HG02610 (cell line): ENCODE results near the gene NTSR1.
A peak's percentile ranks its signal among the peaks of the same experiment; 100 is the strongest.

Source experiments
- ATAC-seq: cut with Tn5 transposase; IDR thresholded peaks from one replicate; pipeline ENCODE4 v1.9.1; 2021; ENCODE audit warnings: mild to moderate bottlenecking, moderate library complexity; ENCODE audit not compliant: unreplicated experiment

Gene NTSR1

GRCh38 chr20:62737271-62737811, 28.7 kb downstream of the NTSR1 start:
- ATAC-seq = no peak

DNA sequence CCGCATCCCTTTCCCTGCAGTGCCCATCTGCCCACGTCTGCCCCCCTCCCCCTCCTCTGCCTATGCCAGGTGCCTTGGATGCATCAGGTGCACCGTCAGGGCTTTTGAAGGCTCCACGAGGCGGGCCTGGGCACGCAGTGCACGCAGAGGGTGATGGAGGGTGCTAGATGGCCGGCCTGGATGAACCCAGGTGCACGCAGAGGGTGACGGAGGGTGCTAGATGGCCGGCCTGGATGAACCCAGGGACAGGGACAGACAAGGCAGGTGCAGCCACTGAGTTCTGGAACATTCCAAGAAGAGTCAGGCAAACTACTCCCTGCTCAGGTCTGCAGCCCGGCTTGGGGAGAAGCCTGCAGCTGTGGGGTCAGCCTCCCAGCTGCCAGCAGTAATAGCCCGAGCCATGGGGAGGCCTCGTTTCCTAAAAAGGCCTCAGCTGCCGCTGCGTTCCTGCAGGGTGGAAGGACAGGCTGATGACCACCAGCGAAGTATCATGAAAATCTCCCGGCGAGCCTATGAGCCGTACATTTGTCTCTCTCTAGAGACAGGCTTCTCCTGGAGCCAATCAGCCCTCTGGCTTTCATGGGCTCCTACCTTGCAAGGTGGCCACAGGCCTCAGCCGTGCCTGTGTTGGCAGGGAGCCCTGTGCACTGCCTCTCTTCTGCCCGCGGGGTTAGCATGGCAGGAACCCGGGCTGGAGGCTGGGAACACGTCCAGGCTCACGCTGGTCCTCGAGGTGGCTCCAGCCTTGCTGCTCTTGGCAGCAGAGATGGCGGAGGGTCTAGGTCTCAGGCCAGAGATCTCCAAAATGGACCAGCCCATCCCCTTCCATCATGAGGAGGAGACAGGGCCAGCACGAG, 29.6 kb downstream of the NTSR1 start:
- ATAC-seq = no peak

DNA sequence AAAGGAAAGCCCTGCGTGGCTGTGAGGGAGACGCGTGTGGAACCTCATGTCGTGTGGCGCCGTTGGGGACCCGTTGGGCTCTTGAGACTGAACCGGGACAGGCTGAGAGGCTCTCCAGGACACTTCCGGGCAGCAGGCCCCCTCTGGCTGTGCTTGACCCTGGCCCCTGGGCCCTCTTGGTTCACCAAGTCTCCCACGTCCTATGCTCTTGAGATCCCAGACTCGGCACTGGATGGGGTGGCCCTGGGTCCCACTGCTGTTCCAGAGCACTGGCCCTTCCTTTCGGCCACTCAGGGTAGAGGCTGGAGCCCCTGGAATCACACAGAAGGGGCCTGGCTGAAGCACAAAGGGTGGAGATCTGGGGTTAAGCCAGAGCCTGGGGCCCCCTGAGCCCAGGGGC, 30.4 kb downstream of the NTSR1 start:
- no peak for ATAC-seq

- ATAC-seq = no peak
These were observed 31.1 kb downstream of the NTSR1 start for GRCh38 chr20:62739581-62740285.

- ATAC-seq = peak; percentile 73
These were observed 31.9 kb downstream of the NTSR1 start for GRCh38 chr20:62740286-62741141.

DNA sequence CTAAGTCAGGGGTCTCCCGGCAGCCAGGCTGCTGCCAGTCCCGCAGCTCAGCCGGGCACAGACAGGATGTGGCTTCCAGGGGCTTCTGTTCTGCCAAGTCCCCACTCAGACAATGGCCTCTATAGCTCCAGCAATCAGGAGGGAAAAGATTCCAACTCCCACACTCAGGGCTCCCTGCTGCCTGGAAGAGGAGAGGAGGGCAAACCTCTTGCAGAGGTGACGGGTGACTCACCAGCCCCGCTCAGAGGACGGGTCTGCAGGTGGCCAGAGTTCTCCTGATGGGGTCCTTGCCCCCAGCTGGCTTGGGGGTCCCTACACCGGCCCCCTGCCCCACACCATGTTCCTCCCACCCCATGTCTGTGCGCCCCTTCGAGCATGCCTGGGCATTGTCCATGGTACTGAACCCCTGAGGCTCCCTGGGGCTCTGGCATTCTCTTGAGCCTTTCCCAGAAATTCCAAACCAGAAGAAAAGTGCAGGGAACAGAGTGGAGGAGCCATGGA, 32.6 kb downstream of the NTSR1 start:
- no peak for ATAC-seq

- no peak for ATAC-seq
These were observed 33.3 kb downstream of the NTSR1 start for GRCh38 chr20:62741701-62742491.

DNA sequence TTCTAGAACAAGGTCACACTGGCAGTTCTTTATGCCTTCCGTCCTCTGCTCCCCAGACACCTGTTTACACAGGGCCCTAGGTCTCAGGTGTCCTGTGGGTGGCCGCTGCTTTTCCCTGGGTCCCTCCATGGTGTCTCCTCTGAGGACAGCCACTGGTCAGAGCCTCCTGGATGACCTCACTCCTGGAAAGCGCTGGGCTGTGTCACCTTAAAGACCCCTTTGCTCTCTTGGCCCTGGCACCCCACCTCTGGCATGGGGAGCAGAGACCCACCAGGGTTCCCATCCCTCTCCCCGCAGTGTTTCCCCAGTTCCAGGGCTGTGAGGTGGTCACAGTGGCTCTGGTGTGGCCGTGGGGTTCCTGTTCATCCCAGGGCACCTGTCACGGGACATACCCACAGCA, 33.9 kb downstream of the NTSR1 start:
- ATAC-seq = no peak

DNA sequence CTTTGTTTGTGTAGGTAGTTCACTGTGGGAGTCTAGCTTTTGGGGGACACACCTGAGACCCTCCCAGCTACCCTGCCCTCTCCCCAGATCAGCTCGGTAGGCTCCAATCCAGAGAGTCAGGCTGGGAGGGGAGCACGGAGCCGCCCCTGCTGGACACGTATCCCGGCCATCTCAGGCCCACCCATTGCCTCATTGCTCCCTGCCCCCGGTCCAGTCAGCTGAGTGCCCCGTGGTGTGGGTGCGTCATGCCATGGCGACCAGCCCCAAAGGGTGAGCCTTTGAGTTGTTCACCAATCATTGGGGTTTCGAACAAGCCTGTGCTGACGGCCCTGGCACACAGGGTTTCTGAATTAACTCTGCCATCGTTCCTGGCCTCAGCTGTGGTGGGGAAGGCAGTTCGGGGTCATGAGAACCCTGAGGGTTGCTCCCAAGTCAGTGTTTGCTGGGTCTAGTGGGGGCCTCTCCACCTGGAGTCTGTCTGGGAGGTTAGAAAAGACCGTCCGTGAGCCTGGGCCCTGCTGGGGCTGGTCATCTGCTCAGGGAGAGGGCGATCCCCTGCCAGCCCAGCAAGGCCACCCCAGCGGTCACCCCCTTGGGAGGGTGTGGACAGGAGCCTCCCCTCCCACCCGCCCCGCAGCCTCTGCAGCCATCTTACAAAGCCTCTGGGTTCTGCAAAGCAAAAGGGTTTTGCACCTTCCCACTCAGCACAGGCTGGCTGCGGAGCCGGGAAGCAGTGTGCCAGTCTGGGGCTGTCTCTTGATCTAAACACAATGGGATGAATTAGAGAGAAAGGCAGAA, 34.5 kb downstream of the NTSR1 start:
- ATAC-seq = no peak

DNA sequence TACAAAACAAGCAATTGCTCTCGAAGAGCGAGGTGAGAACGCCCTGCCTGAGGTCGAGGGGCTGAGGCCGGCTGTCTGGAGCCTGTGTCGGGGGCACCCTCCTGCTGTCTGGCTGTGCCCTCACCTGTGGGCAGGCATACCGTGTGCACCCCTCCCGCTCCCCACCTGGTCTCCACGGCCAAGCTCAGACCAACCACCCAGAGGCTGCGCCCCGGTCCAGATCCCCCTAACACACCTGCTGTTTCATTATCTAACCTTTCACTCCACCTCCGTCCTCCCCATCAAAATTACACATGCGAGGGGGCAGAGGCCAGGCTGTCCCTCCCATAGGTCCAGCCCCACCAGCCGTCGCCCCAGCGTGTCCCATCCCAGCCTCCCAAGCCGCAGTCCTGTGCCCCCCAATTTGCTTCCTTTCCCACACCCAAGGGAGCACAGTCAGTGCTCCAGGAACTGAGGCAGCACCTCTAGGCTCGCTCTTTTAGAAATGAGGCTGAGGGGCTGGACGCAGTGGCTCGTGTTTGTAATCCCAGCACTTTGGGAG, 35.2 kb downstream of the NTSR1 start:
- ATAC-seq = no peak

GRCh38 chr20:62744741-62745191, 36.1 kb downstream of the NTSR1 start:
- ATAC-seq = no peak

GRCh38 chr20:62745279-62745951, 36.8 kb downstream of the NTSR1 start:
- ATAC-seq = no peak

GRCh38 chr20:62745952-62746288, 37.3 kb downstream of the NTSR1 start:
- ATAC-seq = no peak

DNA sequence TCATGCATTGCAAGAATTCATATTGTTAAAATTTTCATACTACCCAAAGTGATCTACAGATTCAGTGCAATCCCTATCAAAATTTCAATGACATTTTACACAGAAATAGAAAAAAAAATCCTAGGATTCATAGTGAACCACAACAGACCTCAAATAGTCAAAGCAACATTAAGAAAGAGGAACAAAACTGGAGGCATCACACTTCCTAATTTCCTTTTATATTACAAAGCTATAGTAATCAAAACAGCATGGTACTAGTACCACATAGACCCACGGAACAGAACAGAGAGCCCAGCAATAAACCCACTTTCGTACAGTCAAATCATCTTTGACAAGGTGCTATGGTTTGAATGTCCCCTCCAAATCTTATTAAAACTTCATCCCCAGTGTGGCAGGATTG, 39.7 kb downstream of the NTSR1 start:
- ATAC-seq = no peak

DNA sequence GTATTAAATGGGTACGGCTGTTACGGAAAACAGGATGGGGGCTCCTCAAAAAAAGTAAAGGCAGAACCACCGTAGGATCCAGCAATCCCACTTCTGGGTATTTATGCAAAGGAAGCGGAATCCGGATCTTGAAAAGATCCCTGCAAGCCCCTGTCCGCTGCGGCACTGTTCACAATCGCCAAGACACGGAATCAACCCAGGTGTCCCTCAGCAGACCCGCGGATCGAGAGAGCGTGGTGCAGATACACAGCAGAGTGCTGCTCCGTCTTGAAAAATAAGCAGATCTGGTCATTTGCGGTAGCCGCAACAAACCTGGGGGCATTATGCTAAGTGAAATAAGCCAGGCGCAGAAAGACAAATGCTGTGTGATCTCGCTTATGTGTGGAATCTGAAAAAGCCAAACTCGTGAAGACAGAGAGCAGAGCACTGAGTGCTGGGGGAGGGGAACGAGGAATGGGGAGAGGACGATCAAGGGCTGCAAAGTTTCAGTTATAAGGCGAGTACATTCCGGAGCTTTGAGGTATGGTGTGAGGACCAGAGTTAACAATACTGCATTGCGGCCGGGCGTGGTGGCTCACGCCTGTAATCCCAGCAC, 41.3 kb downstream of the NTSR1 start:
- no peak for ATAC-seq

GRCh38 chr20:62751551-62752150, 43.0 kb downstream of the NTSR1 start:
- ATAC-seq = no peak

- ATAC-seq = no peak
These were observed 43.6 kb downstream of the NTSR1 start for GRCh38 chr20:62752181-62752670.
